HEK293 (cell line): ENCODE measurements around the gene ASMT.

ENCODE experiments used
- BCL11B ChIP-seq: fragments of 450-650 bp; formaldehyde crosslinking; IDR thresholded peaks from 2 replicates; pipeline ENCODE4 v1.5.1; 2016; ENCODE audit warnings: low read depth, missing biosample characterization, missing genetic modification characterization
- GLI4 ChIP-seq: fragments of 450-650 bp; formaldehyde crosslinking; IDR thresholded peaks from 2 replicates; pipeline ENCODE4 v1.5.1; 2016; ENCODE audit warnings: missing biosample characterization, missing genetic modification characterization
- HOXD13 ChIP-seq: sonication (generic); formaldehyde crosslinking; IDR thresholded peaks from 2 replicates; pipeline ENCODE4 v1.8.0; 2022; ENCODE audit warnings: missing genetic modification reagents, borderline replicate concordance
- IKZF3 ChIP-seq: fragments of 450-650 bp; IDR thresholded peaks from 2 replicates; pipeline ENCODE4 v1.5.0; 2018; ENCODE audit warnings: missing biosample characterization, mild to moderate bottlenecking, missing genetic modification characterization, moderate library complexity
- INSM2 ChIP-seq: fragments of 450-650 bp; formaldehyde crosslinking; IDR thresholded peaks from 2 replicates; pipeline ENCODE4 v1.5.1; 2016; ENCODE audit warnings: missing biosample characterization, missing genetic modification characterization
- KLF9 ChIP-seq: fragments of 450-650 bp; formaldehyde crosslinking; IDR thresholded peaks from 2 replicates; pipeline ENCODE4 v1.5.1; 2016; ENCODE audit warnings: missing biosample characterization, missing genetic modification characterization, low read depth
- PRDM10 ChIP-seq: fragments of 450-650 bp; formaldehyde crosslinking; IDR thresholded peaks from 2 replicates; pipeline ENCODE4 v1.5.1; 2016; ENCODE audit warnings: missing biosample characterization, missing genetic modification characterization
- PRDM6 ChIP-seq: fragments of 450-650 bp; formaldehyde crosslinking; IDR thresholded peaks from 2 replicates; pipeline ENCODE4 v1.5.1; 2017; ENCODE audit warnings: missing biosample characterization, missing genetic modification characterization
- SCRT1 ChIP-seq: fragments of 450-650 bp; formaldehyde crosslinking; IDR thresholded peaks from 2 replicates; pipeline ENCODE4 v1.5.1; 2016; ENCODE audit warnings: missing biosample characterization, missing genetic modification characterization, borderline replicate concordance
- SCRT2 ChIP-seq: fragments of 450-650 bp; formaldehyde crosslinking; IDR thresholded peaks from 2 replicates; pipeline ENCODE4 v1.5.1; 2016; ENCODE audit warnings: missing biosample characterization, missing genetic modification characterization
- SETDB1 ChIP-seq: IDR thresholded peaks from one replicate; pipeline ENCODE4 v1.6.1; 2017; ENCODE audit warnings: mild to moderate bottlenecking, low read length, moderate library complexity, mixed read lengths; ENCODE audit not compliant: insufficient read length
- SP7 ChIP-seq: fragments of 450-650 bp; formaldehyde crosslinking; IDR thresholded peaks from 2 replicates; pipeline ENCODE4 v1.5.1; 2016; ENCODE audit warnings: missing biosample characterization, missing genetic modification characterization
- ZBTB44 ChIP-seq: fragments of 450-650 bp; IDR thresholded peaks from 2 replicates; pipeline ENCODE4 v1.5.1; 2018; ENCODE audit warnings: missing biosample characterization, mild to moderate bottlenecking, missing genetic modification characterization
- ZNF10 ChIP-seq: fragments of 450-650 bp; formaldehyde crosslinking; IDR thresholded peaks from 2 replicates; pipeline ENCODE4 v1.5.1; 2017; ENCODE audit warnings: missing biosample characterization, missing genetic modification characterization
- ZNF114 ChIP-seq: fragments of 450-650 bp; formaldehyde crosslinking; IDR thresholded peaks from 2 replicates; pipeline ENCODE4 v1.5.0; 2017; ENCODE audit warnings: missing biosample characterization, missing genetic modification characterization
- ZNF148 ChIP-seq: fragments of 450-650 bp; formaldehyde crosslinking; IDR thresholded peaks from 2 replicates; pipeline ENCODE4 v1.5.0; 2017; ENCODE audit warnings: missing biosample characterization, missing genetic modification characterization, borderline replicate concordance
- ZNF280D ChIP-seq: fragments of 450-650 bp; formaldehyde crosslinking; IDR thresholded peaks from 2 replicates; pipeline ENCODE4 v1.5.1; 2016; ENCODE audit warnings: missing biosample characterization, missing genetic modification characterization
- ZNF510 ChIP-seq: fragments of 450-650 bp; formaldehyde crosslinking; IDR thresholded peaks from 2 replicates; pipeline ENCODE4 v1.5.1; 2018; ENCODE audit warnings: mild to moderate bottlenecking, missing genetic modification characterization, missing biosample characterization; ENCODE audit not compliant: insufficient replicate concordance
- ZNF544 ChIP-seq: fragments of 450-650 bp; formaldehyde crosslinking; IDR thresholded peaks from 2 replicates; pipeline ENCODE4 v1.5.0; 2017; ENCODE audit warnings: missing biosample characterization, missing genetic modification characterization
- ZNF555 ChIP-seq: fragments of 450-650 bp; formaldehyde crosslinking; conservative IDR thresholded peaks from 2 replicates; pipeline ENCODE4 v1.5.1; 2017; ENCODE audit warnings: missing biosample characterization, mild to moderate bottlenecking, missing genetic modification characterization, inconsistent platforms
- ZNF837 ChIP-seq: fragments of 450-650 bp; formaldehyde crosslinking; IDR thresholded peaks from 2 replicates; pipeline ENCODE4 v1.5.1; 2016; ENCODE audit warnings: missing biosample characterization, missing genetic modification characterization
- ZSCAN18 ChIP-seq: fragments of 450-650 bp; formaldehyde crosslinking; IDR thresholded peaks from 2 replicates; pipeline ENCODE4 v1.5.1; 2016; ENCODE audit warnings: missing biosample characterization, missing genetic modification characterization

ASMT gene

GRCh38 chrX:1582686-1583437 is 32.0 kb upstream of the ASMT start (continued):
- TF ChIP-seq PRDM10 = peak; percentile 92
- no peak for TF ChIP-seq GLI4 (tag by site-specific recombination)
- TF ChIP-seq INSM2 (tag by site-specific recombination) = peak; percentile 74; the same call in 1 of the 2 replicates
- no peak for TF ChIP-seq ZBTB44 (tag by site-specific recombination)
- TF ChIP-seq ZNF280D (tag by site-specific recombination) = peak; percentile 29; the same call in 1 of the 2 replicates
- no peak for TF ChIP-seq ZNF10 (tag by site-specific recombination)
- TF ChIP-seq ZNF544 (tag by site-specific recombination) = no peak
- TF ChIP-seq BCL11B (tag by site-specific recombination) = no peak
- peak; percentile 85 for TF ChIP-seq SP7 (tag by site-specific recombination)
- TF ChIP-seq HOXD13 (CRISPR knock-in tag) = no peak
- TF ChIP-seq ZNF837 (tag by site-specific recombination) = no peak
- TF ChIP-seq SCRT1 = no peak
- no peak for TF ChIP-seq ZSCAN18 (tag by site-specific recombination)
- no peak for TF ChIP-seq PRDM6
- TF ChIP-seq KLF9 (tag by site-specific recombination) = no peak
- TF ChIP-seq ZNF555 = no peak
- no peak for TF ChIP-seq ZNF510 (tag by site-specific recombination)
- TF ChIP-seq SCRT2 = no peak
- no peak for TF ChIP-seq ZNF148 (tag by site-specific recombination)
- no peak for TF ChIP-seq ZNF114 (tag by site-specific recombination)
- peak; percentile 69 for TF ChIP-seq IKZF3 (tag by site-specific recombination)
- TF ChIP-seq SETDB1 = peak; percentile 40
